H9 (cell line): ENCODE data around the gene GABRD. TPM values are rescaled to one million over a fixed set of nuclear protein-coding genes. Genes with fewer than 3 reads are reported as not detected.
A peak's percentile ranks its signal among the peaks of the same experiment; 100 is the strongest.

ENCODE experiments used
- DNase-seq: peaks from one replicate; pipeline ENCODE4 v3.0.0-alpha.2; 2017
- H2AFZ ChIP-seq: one replicate; pipeline ENCODE4 v1.6.1; 2013; ENCODE audit warnings: mild to moderate bottlenecking, low read length, control low read depth, moderate library complexity
- H2AK5ac ChIP-seq: 2 replicates; pipeline ENCODE4 v1.6.1; 2013; ENCODE audit warnings: low read length, control low read depth, mixed read lengths; ENCODE audit not compliant: insufficient read length
- H2BK120ac ChIP-seq: one replicate; pipeline ENCODE4 v1.6.1; 2013; ENCODE audit warnings: low read depth, mild to moderate bottlenecking, low read length, control low read depth, inconsistent platforms; ENCODE audit not compliant: poor library complexity, severe bottlenecking
- H2BK12ac ChIP-seq: 2 replicates; pipeline ENCODE4 v1.6.1; 2013; ENCODE audit warnings: low read length, control low read depth, mixed read lengths, low read depth; ENCODE audit not compliant: insufficient read length
- H2BK15ac ChIP-seq: 2 replicates; pipeline ENCODE4 v1.6.1; 2013; ENCODE audit warnings: low read depth, low read length, control low read depth
- H2BK20ac ChIP-seq: one replicate; pipeline ENCODE4 v1.6.1; 2013; ENCODE audit warnings: low read depth, mild to moderate bottlenecking, low read length, control low read depth, inconsistent platforms; ENCODE audit not compliant: poor library complexity, severe bottlenecking
- H2BK5ac ChIP-seq: 2 replicates; pipeline ENCODE4 v1.6.1; 2013; ENCODE audit warnings: low read length, control low read depth, mixed read lengths; ENCODE audit not compliant: insufficient read length
- H3K14ac ChIP-seq: 2 replicates; pipeline ENCODE4 v1.6.1; 2013; ENCODE audit warnings: low read length, control low read depth; ENCODE audit not compliant: insufficient read depth
- H3K18ac ChIP-seq: 2 replicates; pipeline ENCODE4 v1.6.1; 2013; ENCODE audit warnings: low read depth, mild to moderate bottlenecking, mixed read lengths, low read length, control low read depth; ENCODE audit not compliant: insufficient read length
- H3K23ac ChIP-seq: 2 replicates; pipeline ENCODE4 v1.6.1; 2013; ENCODE audit warnings: low read length, control low read depth, mixed read lengths, low read depth; ENCODE audit not compliant: insufficient read length
- H3K23me2 ChIP-seq: 2 replicates; pipeline ENCODE4 v1.6.1; 2013; ENCODE audit warnings: low read depth, mild to moderate bottlenecking, mixed read lengths, low read length, control low read depth; ENCODE audit not compliant: insufficient read length, poor library complexity, severe bottlenecking
- H3K27ac ChIP-seq: 2 replicates; pipeline ENCODE4 v1.5.1; 2013; ENCODE audit warnings: low read length, control low read depth, mixed read lengths, low read depth; ENCODE audit not compliant: insufficient read length
- H3K27me3 ChIP-seq: 2 replicates; pipeline ENCODE4 v1.6.1; 2013; ENCODE audit warnings: low read length, control low read depth, inconsistent platforms; ENCODE audit not compliant: insufficient read depth
- H3K4ac ChIP-seq: 2 replicates; pipeline ENCODE4 v1.6.1; 2013; ENCODE audit warnings: low read depth, mild to moderate bottlenecking, control low read depth, inconsistent platforms, low read length, moderate library complexity
- H3K4me1 ChIP-seq: 2 replicates; pipeline ENCODE4 v1.6.1; 2013; ENCODE audit warnings: low read length, control low read depth, inconsistent platforms; ENCODE audit not compliant: insufficient read depth
- H3K4me2 ChIP-seq: 2 replicates; pipeline ENCODE4 v1.6.1; 2013; ENCODE audit warnings: low read length, control low read depth, mixed read lengths; ENCODE audit not compliant: insufficient read length, insufficient read depth
- H3K56ac ChIP-seq: 2 replicates; pipeline ENCODE4 v1.6.1; 2013; ENCODE audit warnings: low read depth, mild to moderate bottlenecking, mixed read lengths, low read length, control low read depth; ENCODE audit not compliant: insufficient read length
- H3K79me1 ChIP-seq: 2 replicates; pipeline ENCODE4 v1.6.1; 2013; ENCODE audit warnings: low read depth, mild to moderate bottlenecking, moderate library complexity, low read length, control low read depth, inconsistent platforms; ENCODE audit not compliant: insufficient read depth, poor library complexity, severe bottlenecking
- H3K79me2 ChIP-seq: 2 replicates; pipeline ENCODE4 v1.6.1; 2013; ENCODE audit warnings: low read length, control low read depth, inconsistent platforms; ENCODE audit not compliant: insufficient read depth
- H3K9ac ChIP-seq: 2 replicates; pipeline ENCODE4 v1.6.1; 2013; ENCODE audit warnings: low read length, control low read depth, mixed read lengths; ENCODE audit not compliant: insufficient read length; ENCODE audit errors: extremely low read depth
- H3K9me3 ChIP-seq: one replicate; pipeline ENCODE4 v1.6.1; 2013; ENCODE audit warnings: low read depth, low read length, inconsistent platforms; ENCODE audit not compliant: control insufficient read depth
- H3T11ph ChIP-seq: one replicate; pipeline ENCODE4 v1.6.1; 2013; ENCODE audit warnings: mild to moderate bottlenecking, low read length, control low read depth, inconsistent platforms
- H4K20me1 ChIP-seq: one replicate; pipeline ENCODE4 v1.6.1; 2013; ENCODE audit not compliant: control insufficient read depth, insufficient read length, insufficient read depth
- H4K5ac ChIP-seq: 2 replicates; pipeline ENCODE4 v1.6.1; 2013; ENCODE audit warnings: low read depth, mild to moderate bottlenecking, mixed read lengths, low read length, control low read depth; ENCODE audit not compliant: insufficient read length
- H4K8ac ChIP-seq: replicated peaks from 2 replicates; pipeline ENCODE4 v1.6.1; 2013; ENCODE audit warnings: low read length, control low read depth, mixed read lengths, low read depth; ENCODE audit not compliant: insufficient read length
- H4K91ac ChIP-seq: 2 replicates; pipeline ENCODE4 v1.6.1; 2013; ENCODE audit warnings: low read depth, mild to moderate bottlenecking, moderate library complexity, mixed read lengths, low read length, control low read depth; ENCODE audit not compliant: insufficient read length
- H3K27ac Mint-ChIP-seq, 3 experiments: 2 replicates in 2 of 3; 3 replicates in 1 of 3; pipeline ENCODE4 v1.8.0; 2020 to 2021; ENCODE audit warnings: mixed read lengths in 3 of 3, mild to moderate bottlenecking in 1 of 3, moderate library complexity in 1 of 3
- H3K27me3 Mint-ChIP-seq: 2 replicates; pipeline ENCODE4 v1.8.0; 2021; ENCODE audit warnings: low read depth, mild to moderate bottlenecking, moderate library complexity, mixed read lengths
- H3K36me3 Mint-ChIP-seq, 3 experiments: 2 replicates in 2 of 3; 3 replicates in 1 of 3; pipeline ENCODE4 v1.8.0; 2020 to 2021; ENCODE audit warnings: low read depth in 3 of 3, mixed read lengths in 3 of 3; ENCODE audit not compliant: insufficient read depth in 1 of 3
- H3K4me1 Mint-ChIP-seq, 2 experiments: 2 replicates each; pipeline ENCODE4 v1.8.0; 2020; ENCODE audit warnings: mixed read lengths in 2 of 2
- H3K4me3 Mint-ChIP-seq, 2 experiments: 2 replicates in 1 of 2; 3 replicates in 1 of 2; pipeline ENCODE4 v1.8.0; 2020 to 2021; ENCODE audit warnings: mild to moderate bottlenecking in 2 of 2, mixed read lengths in 2 of 2, moderate library complexity in 1 of 2
- H3K9me3 Mint-ChIP-seq, 2 experiments: 2 replicates in 1 of 2; 3 replicates in 1 of 2; pipeline ENCODE4 v1.8.0; 2020; ENCODE audit warnings: mild to moderate bottlenecking in 2 of 2, mixed read lengths in 2 of 2, moderate library complexity in 1 of 2
- CTCF ChIP-seq: fragments of 200-600 bp; sonication (generic); conservative IDR thresholded peaks from 3 replicates; pipeline ENCODE4 v1.8.0; 2021; ENCODE audit warnings: antibody characterized with exemption, mild to moderate bottlenecking
- WGBS: extraction: QIAGEN DNeasy Blood & Tissue Kit; methylation state at CpG from one replicate; pipeline ENCODE4 v1.1.7; 2013; ENCODE audit warnings: missing lambda C conversion rate, low lambda C conversion rate, mixed read lengths; ENCODE audit not compliant: insufficient read length; ENCODE audit errors: extremely low coverage; 5-methylcytosine and 5-hydroxymethylcytosine counted together
- total RNA-seq: library from RNA; stranded (reverse); gene quantifications from 2 replicates; pipeline ENCODE4 v1.2.1, GENCODE V29; 2021

The GABRD gene
- total RNA-seq, 1 experiment from 2014 or later: 0.59 TPM

GRCh38 chr1:2050793-2051682 lies 31.9 kb downstream of the GABRD start:
- Histone ChIP-seq H3K56ac (no peak overlapping the region), H3K4me2 (peak overlapping the region; percentile 38), H2BK12ac (no peak overlapping the region), H2AK5ac (no peak overlapping the region), H3K23ac (no peak overlapping the region), H4K5ac (no peak overlapping the region), H2BK120ac (no peak overlapping the region), H2BK5ac (no peak overlapping the region), H4K91ac (no peak overlapping the region), H2BK20ac (no peak overlapping the region), H3K27me3 (no peaks in the 10 kb centered on the region), H4K8ac (no peak overlapping the region), H3K18ac (no peak overlapping the region), H3K14ac (no peak overlapping the region), H2BK15ac (no peak overlapping the region), H3K9me3 (no peaks in the 10 kb centered on the region), H3T11ph (no peak overlapping the region), H3K4me1 (no peaks in the 10 kb centered on the region; the same call in 1 of the 2 replicates), H3K4ac (no peak overlapping the region), H2AFZ (no peak overlapping the region), H3K27ac (no peak overlapping the region), H3K79me2 (peaks cover 2% of the 10 kb centered on the region; the same call in 1 of the 2 replicates), H3K9ac (peak overlapping the region; percentile 18), H4K20me1 (no peaks in the 10 kb centered on the region), H3K23me2 (peaks cover 10% of the 10 kb centered on the region), H3K79me1 (no peaks in the 10 kb centered on the region)
- DNase-seq: no peak
- H3K27ac Mint-ChIP-seq: no peak overlapping the region
- H3K27me3 Mint-ChIP-seq: peaks cover 10% of the 10 kb centered on the region
- TF ChIP-seq CTCF: no peak
- no CpG with 5 or more reads among the region's 84 CpGs for WGBS
- no peaks in the 10 kb centered on the region; a peak in 1 of 5 replicates for H3K9me3 Mint-ChIP-seq
- H3K4me1 Mint-ChIP-seq: peaks cover 18 to 31% of the 10 kb centered on the region in 2 experiments
- H3K4me3 Mint-ChIP-seq: peak overlapping the region; percentile 65 to 80
- peaks cover 3 to 8% (median 7%) of the 10 kb centered on the region in 3 experiments for H3K36me3 Mint-ChIP-seq
